Mesendoderm (in vitro differentiated cells): ENCODE data around the gene SLC25A45.

ENCODE experiments used
- DNase-seq: peaks from one replicate; pipeline ENCODE4 v3.0.0; 2013
- H2AK5ac ChIP-seq: 2 replicates; pipeline ENCODE4 v1.6.1; 2013; ENCODE audit warnings: low read length, inconsistent platforms
- H2BK120ac ChIP-seq: 2 replicates; pipeline ENCODE4 v1.6.1; 2013; ENCODE audit warnings: low read depth, mild to moderate bottlenecking, low read length, moderate library complexity, mixed read lengths
- H2BK15ac ChIP-seq: replicated peaks from 2 replicates; pipeline ENCODE4 v1.6.1; 2013; ENCODE audit warnings: low read depth, mild to moderate bottlenecking, moderate library complexity
- H2BK5ac ChIP-seq: 2 replicates; pipeline ENCODE4 v1.6.1; 2013; ENCODE audit warnings: low read length, inconsistent platforms
- H3K18ac ChIP-seq: 2 replicates; pipeline ENCODE4 v1.6.1; 2013; ENCODE audit warnings: mild to moderate bottlenecking, low read length, mixed read lengths
- H3K23ac ChIP-seq: one replicate; pipeline ENCODE4 v1.6.1; 2013; ENCODE audit warnings: low read length
- H3K27ac ChIP-seq: 2 replicates; pipeline ENCODE4 v1.5.1; 2013; ENCODE audit warnings: low read depth, mild to moderate bottlenecking, inconsistent platforms, low read length, moderate library complexity
- H3K27me3 ChIP-seq: 2 replicates; pipeline ENCODE4 v1.6.1; 2013; ENCODE audit warnings: low read length, control low read depth, mild to moderate bottlenecking, inconsistent platforms; ENCODE audit not compliant: insufficient read depth, poor library complexity
- H3K36me3 ChIP-seq: 2 replicates; pipeline ENCODE4 v1.6.1; 2013; ENCODE audit warnings: low read length, inconsistent platforms; ENCODE audit not compliant: control insufficient read depth, insufficient read depth
- H3K4ac ChIP-seq: one replicate; pipeline ENCODE4 v1.6.1; 2013; ENCODE audit warnings: low read depth, mild to moderate bottlenecking, low read length, moderate library complexity
- H3K4me1 ChIP-seq: 2 replicates; pipeline ENCODE4 v1.6.1; 2013; ENCODE audit warnings: low read depth, low read length, inconsistent platforms; ENCODE audit not compliant: control insufficient read depth
- H3K4me2 ChIP-seq: 2 replicates; pipeline ENCODE4 v1.6.1; 2013; ENCODE audit warnings: low read length
- H3K4me3 ChIP-seq: 2 replicates; pipeline ENCODE4 v1.5.1; 2013; ENCODE audit warnings: mild to moderate bottlenecking, low read length
- H3K56ac ChIP-seq: one replicate; pipeline ENCODE4 v1.6.1; 2013; ENCODE audit warnings: low read length
- H3K79me1 ChIP-seq: 2 replicates; pipeline ENCODE4 v1.6.1; 2013; ENCODE audit warnings: low read length, inconsistent platforms
- H3K79me2 ChIP-seq: 2 replicates; pipeline ENCODE4 v1.6.1; 2013; ENCODE audit warnings: mild to moderate bottlenecking, low read length; ENCODE audit not compliant: control insufficient read depth, insufficient read depth
- H3K9ac ChIP-seq: 2 replicates; pipeline ENCODE4 v1.6.1; 2013; ENCODE audit warnings: low read length, inconsistent platforms
- H4K5ac ChIP-seq: one replicate; pipeline ENCODE4 v1.6.1; 2013; ENCODE audit warnings: low read length
- H4K8ac ChIP-seq: one replicate; pipeline ENCODE4 v1.6.1; 2013; ENCODE audit warnings: low read depth, mild to moderate bottlenecking, control low read depth, low read length, moderate library complexity
- WGBS: extraction: QIAGEN DNeasy Blood & Tissue Kit; methylation state at CpG from one replicate; pipeline ENCODE4 v1.1.7; 2013; ENCODE audit warnings: low lambda C conversion rate, missing lambda C conversion rate; ENCODE audit not compliant: insufficient coverage; ENCODE audit errors: extremely low coverage; 5-methylcytosine and 5-hydroxymethylcytosine counted together

Gene SLC25A45

DNA sequence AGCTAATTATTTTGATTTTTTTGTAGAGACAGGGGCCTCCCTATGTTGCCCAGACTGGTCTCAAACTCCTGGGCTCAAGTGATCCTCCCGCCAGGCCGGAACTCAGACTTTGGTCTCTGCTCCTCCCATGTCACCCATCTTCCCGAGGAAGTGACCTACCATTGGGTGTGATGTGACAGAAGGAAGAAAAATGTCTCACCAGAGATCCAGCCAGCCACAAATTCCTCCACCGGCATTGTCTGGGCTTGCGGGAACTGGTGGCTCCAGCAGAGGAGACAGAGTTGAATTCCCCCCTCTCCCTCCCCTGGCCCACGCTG, 772 bp downstream of the SLC25A45 start:
- peak; percentile 94 for DNase-seq
- H3K79me1 ChIP-seq, result no peaks in the 10 kb centered on the region
- peak overlapping the region; percentile 40 for H3K4ac ChIP-seq
- peak overlapping the region; percentile 70 for H3K27ac ChIP-seq
- no CpG with 5 or more reads among the region's 6 CpGs for WGBS
- no peak overlapping the region for H4K8ac ChIP-seq
- H3K4me2 ChIP-seq, result no peak overlapping the region
- H3K9ac ChIP-seq, result peak overlapping the region; percentile 49
- H2BK120ac ChIP-seq, result no peak overlapping the region
- no peaks in the 10 kb centered on the region for H3K36me3 ChIP-seq
- H3K4me3 ChIP-seq, result no peak overlapping the region
- no peak overlapping the region for H2AK5ac ChIP-seq
- peaks cover 5% of the 10 kb centered on the region for H3K4me1 ChIP-seq
- no peak overlapping the region for H2BK15ac ChIP-seq
- peak overlapping the region; percentile 68 for H2BK5ac ChIP-seq
- no peaks in the 10 kb centered on the region for H3K79me2 ChIP-seq
- no peak overlapping the region for H3K23ac ChIP-seq
- H4K5ac ChIP-seq, result no peak overlapping the region
- H3K18ac ChIP-seq, result no peak overlapping the region
- H3K56ac ChIP-seq, result peak overlapping the region; percentile 82
- no peaks in the 10 kb centered on the region for H3K27me3 ChIP-seq

DNA sequence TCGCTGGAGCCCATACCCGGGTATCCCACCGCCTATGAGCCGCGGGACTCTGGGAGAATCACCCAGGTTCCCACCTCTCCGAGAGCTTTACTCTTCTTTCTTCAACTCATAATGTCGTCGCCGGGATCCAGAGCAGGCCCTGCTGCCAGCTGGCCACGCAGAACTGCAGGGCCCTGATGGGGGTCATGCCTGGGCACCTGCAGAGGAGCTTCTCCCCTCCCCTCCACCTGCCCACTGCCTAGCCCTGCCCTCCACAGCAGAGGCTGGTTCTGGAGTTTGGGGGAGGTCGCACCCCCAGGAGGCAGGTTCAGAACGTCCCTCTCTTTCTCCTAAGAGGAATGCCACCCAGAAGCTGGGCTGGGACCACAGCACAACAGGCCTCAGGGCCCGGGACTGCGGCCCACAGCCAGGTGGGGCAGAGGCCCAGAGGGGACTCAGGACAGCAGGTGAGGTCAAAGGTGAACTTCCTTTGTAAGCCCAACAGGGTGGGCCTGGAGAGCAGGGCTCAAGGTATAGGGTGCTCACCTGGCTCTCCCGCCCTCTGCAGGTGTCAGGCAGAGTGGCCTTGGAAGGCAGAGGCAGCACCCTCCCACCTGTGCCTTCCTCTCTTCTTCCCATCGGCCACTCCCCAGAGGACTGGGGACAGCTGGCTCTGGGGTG, 1.9 kb downstream of the SLC25A45 start:
- H3K36me3 ChIP-seq, result no peaks in the 10 kb centered on the region
- no peak overlapping the region for H3K9ac ChIP-seq
- no peak for DNase-seq
- no peaks in the 10 kb centered on the region for H3K27me3 ChIP-seq
- peaks cover 5% of the 10 kb centered on the region for H3K4me1 ChIP-seq
- H2AK5ac ChIP-seq, result no peak overlapping the region
- H2BK15ac ChIP-seq, result no peak overlapping the region
- no peak overlapping the region for H3K27ac ChIP-seq
- H3K56ac ChIP-seq, result no peak overlapping the region
- no peak overlapping the region for H3K23ac ChIP-seq
- no peak overlapping the region for H3K4me2 ChIP-seq
- no peak overlapping the region for H3K4ac ChIP-seq
- H4K8ac ChIP-seq, result no peak overlapping the region
- no peak overlapping the region for H3K18ac ChIP-seq
- H3K79me1 ChIP-seq, result no peaks in the 10 kb centered on the region
- no peaks in the 10 kb centered on the region for H3K79me2 ChIP-seq
- H2BK5ac ChIP-seq, result no peak overlapping the region
- no CpG with 5 or more reads among the region's 16 CpGs for WGBS
- H2BK120ac ChIP-seq, result no peak overlapping the region
- H3K4me3 ChIP-seq, result no peak overlapping the region
- H4K5ac ChIP-seq, result no peak overlapping the region

DNA sequence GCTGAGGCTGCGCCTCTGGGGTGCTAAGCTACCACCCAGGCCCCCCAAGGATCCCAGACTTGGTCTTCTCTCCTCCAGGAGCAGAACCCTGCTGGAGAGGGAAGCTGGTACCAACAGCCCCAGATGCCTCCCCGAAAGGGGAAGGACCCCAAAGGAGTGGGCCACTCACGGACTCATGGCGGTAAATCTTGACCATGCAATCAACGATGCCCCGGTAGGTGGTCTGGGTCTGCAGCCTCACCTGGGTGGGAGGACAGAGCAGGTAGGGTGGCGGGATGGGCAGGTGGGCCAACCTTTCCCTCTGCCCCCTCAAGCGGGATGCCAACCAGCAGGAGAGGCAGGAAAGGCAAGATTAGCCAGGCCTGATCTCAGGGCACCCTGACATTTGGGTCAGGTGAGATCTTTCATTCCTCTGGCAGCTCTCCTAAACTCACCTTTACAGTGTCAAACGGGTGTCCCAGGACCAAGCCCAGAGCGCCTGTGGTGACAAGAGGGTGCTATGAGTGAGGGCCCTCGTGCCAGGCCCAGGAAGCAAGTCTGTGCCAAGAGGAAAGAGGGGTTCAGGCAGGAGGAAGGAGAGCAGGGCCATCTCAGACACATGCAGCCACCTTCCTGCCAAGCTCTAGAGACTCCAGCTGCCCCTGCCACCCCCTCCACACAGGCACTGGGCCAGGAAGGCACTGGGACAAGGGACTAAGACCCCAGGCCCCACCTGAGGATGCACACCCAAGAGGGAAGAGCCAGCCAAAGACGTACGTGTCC, 2.6 kb downstream of the SLC25A45 start:
- H3K18ac ChIP-seq, result no peak overlapping the region
- peaks cover 5% of the 10 kb centered on the region for H3K4me1 ChIP-seq
- no peak overlapping the region for H2AK5ac ChIP-seq
- H3K4me2 ChIP-seq, result no peak overlapping the region
- no peaks in the 10 kb centered on the region for H3K79me1 ChIP-seq
- H3K9ac ChIP-seq, result no peak overlapping the region
- no peak overlapping the region for H3K4me3 ChIP-seq
- H2BK120ac ChIP-seq, result no peak overlapping the region
- no peak overlapping the region for H4K8ac ChIP-seq
- no peaks in the 10 kb centered on the region for H3K36me3 ChIP-seq
- no peak for DNase-seq
- H2BK5ac ChIP-seq, result no peak overlapping the region
- no peak overlapping the region for H3K27ac ChIP-seq
- no peaks in the 10 kb centered on the region for H3K27me3 ChIP-seq
- H4K5ac ChIP-seq, result no peak overlapping the region
- H3K56ac ChIP-seq, result no peak overlapping the region
- no peaks in the 10 kb centered on the region for H3K79me2 ChIP-seq
- no CpG with 5 or more reads among the region's 13 CpGs for WGBS
- peak overlapping the region; percentile 6 for H3K4ac ChIP-seq
- no peak overlapping the region for H2BK15ac ChIP-seq
- H3K23ac ChIP-seq, result no peak overlapping the region

DNA sequence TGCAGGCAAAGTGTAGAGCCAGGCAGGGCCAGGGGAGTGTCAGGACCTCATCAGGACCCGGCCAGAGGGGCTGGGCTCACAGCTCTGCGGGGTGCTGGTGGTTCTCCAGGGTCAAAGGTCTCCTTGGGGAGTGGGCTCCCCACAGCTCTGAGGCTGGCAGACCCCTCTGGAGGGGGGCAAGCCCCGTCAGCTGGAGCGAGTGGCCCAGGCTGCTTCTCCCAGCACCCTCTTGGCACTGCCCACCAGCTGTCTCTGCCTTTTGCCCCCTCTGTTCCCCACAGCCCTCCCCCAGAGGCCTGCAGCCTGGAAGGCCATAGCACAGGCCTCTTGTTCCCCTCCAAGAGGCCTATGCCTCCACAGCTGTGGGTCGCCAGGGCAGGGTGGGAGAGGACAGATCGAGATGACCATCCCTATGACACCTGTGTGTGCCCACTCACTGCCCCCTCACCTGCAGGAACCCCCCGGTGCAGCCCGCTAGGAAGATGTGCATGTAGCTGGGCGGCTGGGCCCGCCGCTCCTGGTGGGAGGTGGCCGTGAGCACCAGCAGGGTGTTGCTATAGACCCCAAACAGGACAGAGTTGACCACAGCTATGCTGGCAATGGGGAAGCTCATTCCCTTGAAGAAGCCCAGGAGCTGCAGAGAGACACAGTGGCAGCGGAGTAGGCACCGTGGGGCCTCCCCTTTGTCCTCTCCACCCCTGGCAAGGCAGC, 3.4 kb downstream of the SLC25A45 start:
- Histone ChIP-seq H2BK120ac (no peak overlapping the region), H3K4ac (no peak overlapping the region), H2AK5ac (peak overlapping the region; percentile 85), H3K36me3 (no peaks in the 10 kb centered on the region), H3K79me2 (no peaks in the 10 kb centered on the region), H3K18ac (no peak overlapping the region), H3K9ac (no peak overlapping the region), H3K23ac (no peak overlapping the region), H4K8ac (no peak overlapping the region), H3K27ac (no peak overlapping the region), H3K79me1 (no peaks in the 10 kb centered on the region), H2BK15ac (no peak overlapping the region), H3K27me3 (no peaks in the 10 kb centered on the region), H2BK5ac (no peak overlapping the region), H4K5ac (no peak overlapping the region), H3K4me1 (peaks cover 5% of the 10 kb centered on the region), H3K4me2 (no peak overlapping the region), H3K4me3 (no peak overlapping the region), H3K56ac (no peak overlapping the region)
- no peak for DNase-seq
- WGBS, result no CpG with 5 or more reads among the region's 14 CpGs

DNA sequence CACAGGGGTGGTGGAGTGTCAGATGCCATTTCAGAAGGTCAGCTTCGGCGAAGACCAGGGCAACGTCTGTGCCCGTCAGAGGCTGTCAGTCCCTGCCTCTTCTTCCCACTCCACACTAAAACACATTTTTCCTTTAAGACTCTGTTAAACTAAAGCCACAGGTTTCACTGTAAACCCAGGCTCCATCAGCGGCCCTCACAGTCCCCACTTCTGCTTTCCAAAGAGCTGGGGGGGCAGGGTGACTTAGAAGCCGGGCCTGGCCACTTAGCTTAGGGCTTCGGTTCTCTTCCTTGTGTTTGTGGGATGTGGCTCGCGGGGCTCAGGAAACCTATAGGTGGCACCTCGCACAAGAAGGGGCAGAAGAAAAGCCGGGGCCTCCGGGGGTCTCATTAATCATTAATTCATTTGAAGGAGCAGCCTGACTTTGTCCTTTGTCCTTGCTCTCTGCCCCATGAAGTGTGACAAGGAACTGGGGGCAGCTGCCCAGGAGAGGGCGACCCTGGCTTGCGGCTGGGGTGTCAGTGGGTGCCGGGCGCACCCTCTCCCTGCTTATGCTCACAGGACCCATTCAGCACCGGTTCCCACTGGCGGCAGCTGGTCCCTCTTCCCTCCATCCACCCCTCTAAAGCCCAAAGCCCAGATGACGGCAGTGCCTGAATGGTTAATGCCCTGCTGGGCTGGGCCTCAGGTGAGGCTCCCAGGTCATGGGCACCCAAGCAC, 4.1 kb downstream of the SLC25A45 start:
- no peak overlapping the region for H4K8ac ChIP-seq
- no peaks in the 10 kb centered on the region for H3K36me3 ChIP-seq
- no peak overlapping the region for H3K27ac ChIP-seq
- no peak overlapping the region for H2BK5ac ChIP-seq
- H3K4me3 ChIP-seq, result no peak overlapping the region
- H3K27me3 ChIP-seq, result no peaks in the 10 kb centered on the region
- no peak overlapping the region for H3K56ac ChIP-seq
- H2BK15ac ChIP-seq, result no peak overlapping the region
- no peak overlapping the region for H3K4me2 ChIP-seq
- H3K79me2 ChIP-seq, result no peaks in the 10 kb centered on the region
- H3K9ac ChIP-seq, result no peak overlapping the region
- no peak for DNase-seq
- WGBS, result no CpG with 5 or more reads among the region's 19 CpGs
- no peak overlapping the region for H3K18ac ChIP-seq
- H3K4me1 ChIP-seq, result peaks cover 5% of the 10 kb centered on the region
- no peak overlapping the region for H3K4ac ChIP-seq
- peak overlapping the region; percentile 85 for H2AK5ac ChIP-seq
- H3K23ac ChIP-seq, result no peak overlapping the region
- no peak overlapping the region for H2BK120ac ChIP-seq
- H3K79me1 ChIP-seq, result no peaks in the 10 kb centered on the region
- no peak overlapping the region for H4K5ac ChIP-seq
